GM21390 (cell line): ENCODE data around the gene ALK.

Experiments
- ATAC-seq: cut with Tn5 transposase; IDR thresholded peaks from one replicate; pipeline ENCODE4 v1.9.1; 2021; ENCODE audit not compliant: unreplicated experiment

ALK gene

DNA sequence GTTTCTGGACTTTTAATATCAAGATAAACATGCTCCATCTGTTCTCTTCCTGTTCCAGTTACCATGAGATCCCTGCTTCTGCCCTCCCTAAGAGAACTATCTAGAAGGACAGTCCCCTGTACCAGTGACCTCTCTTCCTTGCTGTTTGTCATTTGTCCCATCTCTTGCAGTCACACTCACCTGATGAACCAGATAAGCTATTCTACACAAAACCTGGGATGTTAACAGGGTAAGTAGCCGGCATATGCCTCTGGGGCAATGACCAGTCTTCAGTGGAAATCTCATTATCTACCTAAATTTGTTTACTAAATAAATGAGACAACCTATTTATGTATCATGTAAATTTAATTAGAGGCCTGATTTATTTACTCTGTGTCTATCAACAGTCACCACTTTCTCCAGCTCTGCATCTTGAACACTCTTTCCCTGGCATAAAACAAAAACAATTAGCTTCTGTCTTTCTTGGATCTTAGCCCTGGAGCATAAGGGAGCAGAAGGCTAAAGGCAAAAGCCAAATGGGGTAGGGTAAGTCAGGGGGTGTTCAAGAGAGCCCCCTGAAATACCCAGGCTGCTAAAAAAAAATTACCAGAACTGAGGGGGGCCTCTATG is 337.7 kb downstream of the ALK start:
- ATAC-seq, result no peak

DNA sequence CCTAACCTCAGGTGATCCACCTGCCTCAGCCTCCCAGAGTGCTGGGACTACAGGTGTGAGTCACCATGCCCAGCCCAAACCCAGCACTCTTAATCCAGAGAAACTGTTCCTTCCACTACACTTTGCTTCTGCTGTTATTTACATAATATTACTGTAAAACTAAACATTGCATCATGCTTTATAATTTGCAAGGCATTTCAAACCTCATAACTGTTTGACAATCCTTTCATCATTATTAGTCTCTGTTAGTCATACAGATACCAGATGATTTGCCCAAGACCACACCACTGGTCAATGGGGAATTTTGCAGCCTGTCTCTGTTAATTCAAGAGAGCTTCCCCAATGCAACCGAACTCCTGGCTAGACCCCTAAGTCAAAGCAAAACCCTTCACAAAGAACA is 338.3 kb downstream of the ALK start:
- ATAC-seq, result no peak

DNA sequence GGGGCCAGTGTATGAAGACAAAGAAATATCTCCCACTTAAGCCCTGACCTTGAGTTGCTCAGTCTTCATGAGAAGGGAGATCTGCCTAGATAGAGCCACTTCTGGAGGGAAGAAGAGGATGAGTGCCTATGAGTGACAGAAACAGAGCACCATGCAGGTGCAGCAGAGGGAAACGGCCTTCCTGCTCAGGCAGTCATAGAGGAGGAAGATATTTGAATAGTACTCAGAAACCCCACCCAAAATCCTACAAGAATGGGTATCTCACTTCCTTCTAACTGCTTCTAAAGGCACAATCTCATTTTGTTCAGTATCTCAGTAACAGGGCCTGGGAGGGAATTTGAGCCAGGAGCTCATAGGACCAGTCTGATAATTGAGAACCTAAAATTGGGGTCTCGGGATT is 339.3 kb downstream of the ALK start:
- ATAC-seq, result no peak

DNA sequence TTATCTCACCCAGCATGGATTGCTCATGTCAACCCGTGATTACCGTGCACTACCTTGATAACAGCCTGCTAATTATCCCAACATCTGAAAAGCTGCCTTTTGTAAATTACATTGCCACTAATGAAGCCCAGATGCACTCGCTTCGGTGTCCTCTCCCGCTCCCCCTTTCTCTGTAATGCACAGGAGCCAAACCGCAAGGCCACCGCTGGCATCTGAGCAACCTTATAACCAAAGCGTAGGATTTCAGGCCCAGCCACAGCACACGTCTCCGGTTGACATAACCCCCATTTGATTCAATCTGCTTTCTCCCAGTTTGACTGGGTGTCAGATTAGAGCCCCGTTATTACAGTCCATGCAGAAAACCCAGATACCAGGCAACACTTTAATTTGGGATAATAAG is 341.2 kb downstream of the ALK start:
- no peak for ATAC-seq

DNA sequence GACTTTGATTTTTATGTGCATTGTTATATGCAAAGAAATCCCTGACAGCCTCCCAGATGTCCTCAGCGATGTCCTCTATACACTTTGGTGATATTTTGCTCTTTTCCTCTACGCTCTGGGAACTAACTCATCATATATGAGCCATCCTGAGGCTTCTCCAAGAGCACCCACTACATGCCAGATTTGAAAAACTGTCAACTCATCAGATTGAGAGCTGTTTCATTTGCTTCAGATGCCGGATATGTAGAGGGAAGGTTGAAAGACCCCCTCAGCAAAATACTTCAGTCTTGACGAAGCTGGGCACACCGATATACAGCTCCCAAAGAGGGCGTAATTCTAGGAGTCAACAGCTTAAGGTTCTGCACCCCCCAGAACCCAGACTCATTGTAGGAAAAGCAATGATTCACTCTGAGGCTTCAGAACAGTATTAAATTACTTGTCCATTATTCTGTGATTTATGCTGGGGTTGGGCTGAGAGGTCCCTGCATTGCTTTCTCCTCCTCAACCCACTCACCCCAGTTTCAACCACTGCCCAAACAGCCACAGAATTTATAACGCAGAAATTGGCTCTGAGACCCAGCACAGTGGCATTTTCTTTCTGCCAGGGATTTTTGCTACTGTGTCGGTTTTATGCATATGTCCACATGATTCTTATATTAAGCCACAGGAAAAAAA is 341.8 kb downstream of the ALK start:
- no peak for ATAC-seq

DNA sequence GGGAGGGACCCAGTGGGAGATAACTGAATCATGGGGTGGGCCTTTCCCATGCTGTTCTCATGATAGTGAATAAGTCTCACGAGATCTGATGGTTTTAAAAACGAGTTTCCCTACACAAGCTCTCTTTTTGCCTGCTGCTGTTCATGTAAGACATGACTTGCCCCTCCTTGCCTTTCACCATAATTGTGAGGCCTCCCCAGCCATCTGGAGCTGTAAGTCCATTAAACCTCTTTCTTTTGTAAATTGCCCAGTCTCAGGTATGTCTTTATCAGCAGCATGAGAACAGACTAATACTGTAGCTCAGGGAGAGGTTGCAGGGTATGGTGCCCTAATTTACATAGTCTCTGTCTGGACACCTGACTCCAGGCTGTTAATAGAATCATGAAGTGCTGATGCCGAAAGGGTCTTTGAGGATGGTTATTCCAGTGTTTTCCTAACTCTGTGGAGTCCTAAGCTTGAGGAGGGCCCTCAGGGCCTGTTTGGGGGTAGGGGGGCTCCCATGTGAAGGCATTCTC is 343.2 kb downstream of the ALK start:
- no peak for ATAC-seq

DNA sequence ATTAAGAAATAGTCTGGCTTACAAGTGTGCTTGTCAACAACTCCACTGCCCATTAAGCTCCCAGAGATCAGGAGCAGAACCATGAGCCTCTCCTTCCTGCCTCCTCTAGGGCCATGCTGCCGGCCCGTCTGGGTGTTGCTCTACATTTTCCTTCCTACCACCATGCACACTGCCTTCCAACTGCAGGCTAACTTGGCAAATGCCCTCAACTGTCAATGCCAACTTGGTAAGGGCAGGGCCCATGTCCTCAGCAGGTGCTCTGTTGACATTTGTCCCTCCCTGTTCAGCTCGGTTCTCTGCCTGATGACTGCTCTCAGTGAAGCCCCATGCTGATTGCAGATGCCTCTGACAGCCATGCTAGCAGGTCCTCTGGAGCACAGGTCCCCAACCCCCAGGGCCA is 345.2 kb downstream of the ALK start:
- ATAC-seq, result no peak

DNA sequence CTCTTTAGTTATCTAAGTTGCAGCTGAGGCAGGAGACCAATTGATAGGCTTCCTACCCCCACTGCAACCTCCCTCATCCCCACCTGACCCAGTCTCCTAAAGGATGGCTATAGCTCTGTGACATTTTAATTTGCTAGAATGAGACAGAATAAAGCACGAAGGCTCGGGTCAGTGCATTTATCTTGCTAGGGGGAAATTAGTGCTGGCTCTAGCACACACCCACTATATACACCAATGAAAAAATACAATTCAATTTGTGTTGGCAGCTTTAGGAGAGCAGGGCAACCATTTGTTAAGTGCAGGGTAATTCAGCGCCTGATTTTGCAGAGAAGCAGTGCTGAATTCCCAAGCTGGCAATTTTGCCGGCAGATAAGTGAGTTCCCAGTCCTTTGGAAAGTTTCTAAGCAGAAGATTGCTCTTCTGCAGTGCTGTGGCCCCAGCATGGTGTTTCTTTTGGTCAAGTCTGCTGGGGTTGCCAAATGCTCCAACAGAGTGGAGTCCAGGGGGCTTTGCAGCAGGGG is 346.0 kb downstream of the ALK start:
- ATAC-seq, result no peak

DNA sequence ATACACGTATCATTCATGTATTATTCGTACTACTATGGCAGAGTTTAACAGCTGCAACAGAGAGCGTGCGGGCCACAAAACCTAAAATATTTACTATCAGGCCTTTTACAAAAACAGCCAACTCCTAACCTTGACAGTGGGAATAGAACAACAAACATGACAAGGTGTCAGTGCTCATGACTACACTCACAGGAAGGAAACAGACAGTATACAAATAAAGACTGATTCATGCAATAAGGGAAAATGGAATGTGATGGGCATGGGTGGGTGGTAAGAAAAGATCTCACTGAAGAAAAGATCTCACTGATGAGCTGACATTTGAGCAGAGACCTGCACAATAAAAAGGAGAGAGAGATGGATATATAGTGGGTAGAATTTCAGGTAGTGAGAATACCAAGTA is 347.8 kb downstream of the ALK start:
- no peak for ATAC-seq

DNA sequence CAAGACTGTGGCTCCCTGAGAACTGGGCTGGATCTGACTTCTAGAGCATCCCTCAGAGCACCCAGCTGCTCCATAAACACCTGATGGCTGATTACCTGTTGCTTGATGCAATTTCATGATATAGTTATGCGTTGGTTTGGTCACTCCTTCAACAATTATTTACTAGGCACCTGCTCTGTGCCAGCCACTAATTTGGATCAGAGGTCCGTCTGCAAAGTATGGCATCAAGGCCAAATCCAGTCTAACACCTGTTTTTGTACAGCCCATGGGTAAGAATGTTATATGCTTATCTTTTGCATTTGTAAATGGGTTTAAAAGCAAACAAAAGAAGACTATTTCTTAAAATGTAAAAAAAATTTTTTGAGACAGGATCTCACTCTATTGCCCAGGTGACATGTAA is 348.2 kb downstream of the ALK start:
- ATAC-seq, result no peak

DNA sequence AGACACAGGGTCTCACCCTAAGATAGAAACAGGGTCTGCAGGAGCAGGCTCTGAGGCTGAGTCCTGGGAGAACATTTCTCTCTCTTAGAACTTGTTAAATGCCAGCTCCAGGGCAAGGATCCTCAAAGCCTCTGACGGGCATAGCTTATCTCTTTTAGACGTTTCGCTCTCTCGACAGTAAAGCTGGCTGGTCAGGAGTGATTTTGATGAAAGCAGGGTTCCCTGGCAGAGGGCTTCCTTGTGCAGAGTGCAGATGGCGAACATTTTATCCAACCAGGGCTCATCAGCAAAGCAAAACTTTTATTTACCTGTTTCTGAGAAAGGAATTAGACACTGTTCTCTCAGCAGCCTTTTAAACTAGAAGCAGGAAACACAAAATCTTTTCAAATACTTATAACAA is 350.8 kb downstream of the ALK start:
- no peak for ATAC-seq

DNA sequence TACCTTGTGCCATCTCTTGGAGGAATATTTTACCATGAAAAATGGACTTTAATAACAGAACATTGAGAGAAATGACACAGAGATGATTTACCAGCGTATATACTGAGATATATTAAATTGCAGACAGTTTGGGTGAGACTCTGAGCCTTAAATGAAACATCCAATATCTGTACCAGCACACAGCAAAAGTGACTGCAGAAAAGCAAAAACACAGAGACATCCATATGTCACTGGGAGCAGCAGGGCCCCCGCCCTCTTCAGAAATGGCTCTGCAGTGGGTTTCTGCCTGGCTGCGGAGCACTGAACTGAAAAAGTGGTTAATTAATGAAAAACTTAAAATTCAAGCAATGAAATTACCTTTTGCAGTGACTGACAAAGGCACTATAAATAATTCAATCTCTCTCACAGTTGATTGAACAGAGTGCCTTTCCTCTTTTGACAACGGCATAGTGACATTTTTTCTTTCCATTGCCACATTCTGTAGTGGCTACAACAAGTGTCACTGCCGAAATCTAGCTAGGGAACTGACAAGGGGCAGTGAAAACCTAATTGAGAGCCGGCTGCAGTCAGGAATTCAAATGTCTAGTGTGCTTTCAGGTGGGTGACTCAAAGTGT is 353.4 kb downstream of the ALK start:
- ATAC-seq, result no peak

DNA sequence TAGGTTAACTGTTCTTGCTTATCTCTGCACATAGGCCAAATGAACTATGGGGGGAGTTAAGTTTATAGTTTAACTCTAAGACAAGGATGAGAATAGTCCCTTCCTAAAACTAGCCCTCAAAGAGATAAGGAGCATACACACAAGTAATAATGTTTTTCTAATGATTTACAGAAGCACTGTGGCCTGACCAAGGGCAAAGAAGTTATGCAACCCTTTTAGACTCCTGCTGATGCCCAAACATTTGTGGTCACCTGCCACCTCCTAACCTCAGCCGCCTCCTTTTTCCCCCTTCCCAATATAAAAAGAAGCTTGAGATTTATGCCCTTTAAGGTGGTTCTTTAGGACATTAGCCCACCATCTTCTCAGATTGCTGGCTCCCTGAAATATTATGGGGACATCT is 357.7 kb downstream of the ALK start:
- ATAC-seq, result no peak

DNA sequence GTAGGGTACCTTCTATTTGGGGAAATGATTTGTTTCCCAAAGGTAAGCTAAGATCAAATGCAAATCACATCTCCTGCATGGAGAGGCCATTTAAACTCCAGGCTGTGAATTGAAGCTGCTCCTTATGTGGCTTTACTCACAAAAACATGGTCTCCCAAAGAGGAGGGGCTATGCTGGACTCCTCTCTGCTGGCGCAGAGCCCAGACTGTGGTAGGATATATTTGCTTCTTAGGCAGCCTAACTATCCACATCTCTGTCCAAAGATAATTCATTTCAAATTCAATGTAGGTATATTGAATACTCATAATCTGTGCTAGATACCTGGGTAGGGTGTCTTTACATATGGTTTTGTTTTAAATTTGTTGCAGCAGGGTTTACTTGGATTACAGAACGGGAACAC is 358.5 kb downstream of the ALK start:
- no peak for ATAC-seq

DNA sequence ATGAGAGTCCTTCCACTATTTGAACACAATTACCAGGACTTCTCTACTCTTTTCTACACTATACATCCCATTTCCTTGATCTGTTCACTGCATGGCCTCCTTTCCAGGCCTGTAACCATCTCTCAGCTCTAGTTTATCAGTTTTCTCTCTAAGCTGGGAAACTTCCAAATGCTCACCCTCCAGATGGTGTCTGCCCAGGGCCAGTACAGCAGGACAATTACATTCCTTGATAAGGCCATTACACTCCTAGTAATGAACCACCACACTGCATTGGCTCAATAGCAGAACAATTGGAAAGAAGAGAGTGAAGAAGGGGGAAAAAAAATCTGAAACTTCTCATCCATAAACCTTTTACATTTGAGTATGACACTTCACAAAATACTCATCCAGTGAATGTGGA is 359.1 kb downstream of the ALK start:
- ATAC-seq, result no peak

DNA sequence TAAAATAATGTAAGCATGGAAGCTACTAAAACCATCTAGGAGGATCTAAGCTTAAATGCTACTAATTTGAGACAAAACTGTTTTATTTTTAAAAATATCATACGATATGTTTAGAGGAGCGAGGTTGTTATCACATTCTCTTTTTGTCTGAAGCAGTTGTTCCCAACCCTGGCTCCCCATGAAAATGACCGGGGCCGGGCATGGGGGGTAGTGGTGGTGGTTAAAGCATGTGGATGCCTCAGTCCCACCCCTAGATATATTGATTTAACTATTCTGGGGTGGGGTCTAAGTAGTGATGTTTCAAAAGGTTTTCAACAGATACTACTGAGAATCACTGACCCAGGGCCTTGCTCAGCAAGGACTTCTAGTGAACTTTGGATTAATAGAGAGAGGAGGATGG is 359.8 kb downstream of the ALK start:
- ATAC-seq, result no peak

DNA sequence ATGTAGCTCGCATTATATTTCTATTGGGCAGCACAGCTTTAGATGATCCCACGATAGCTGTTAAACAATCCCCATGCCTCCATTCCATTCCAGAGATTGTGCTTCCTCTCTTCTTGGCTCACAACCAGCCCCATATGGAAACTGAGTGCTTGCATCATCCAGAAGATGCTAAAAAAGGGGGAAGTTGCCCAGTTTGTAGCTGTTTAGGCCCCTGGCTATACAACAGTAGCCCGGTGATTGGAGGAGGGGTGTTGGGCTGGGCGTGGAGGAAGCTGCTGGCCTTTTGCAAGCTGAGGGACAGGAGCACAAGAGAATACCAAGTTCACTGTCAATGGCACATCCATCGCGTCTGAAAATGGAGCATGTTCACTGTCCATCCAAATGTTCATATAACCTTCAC is 360.2 kb downstream of the ALK start:
- ATAC-seq, result no peak

DNA sequence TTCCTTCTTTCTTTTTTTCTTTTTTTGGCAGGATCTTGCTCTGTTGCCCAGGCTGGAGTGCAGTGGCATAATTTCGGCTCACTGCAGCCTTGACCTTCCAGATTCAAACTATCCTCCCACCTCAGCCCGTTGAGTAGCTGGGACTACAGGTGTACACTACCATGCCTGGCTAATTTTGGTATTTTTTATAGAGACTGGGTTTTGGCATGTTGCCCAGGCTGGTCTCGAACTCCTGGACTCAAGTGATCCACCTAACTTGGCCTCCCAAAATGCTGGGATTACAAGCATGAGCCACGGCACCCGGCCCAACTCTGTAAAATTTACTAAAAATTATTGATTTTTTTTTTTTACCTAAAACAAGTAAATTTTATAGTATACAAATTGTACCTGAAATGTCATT is 360.8 kb downstream of the ALK start:
- no peak for ATAC-seq

DNA sequence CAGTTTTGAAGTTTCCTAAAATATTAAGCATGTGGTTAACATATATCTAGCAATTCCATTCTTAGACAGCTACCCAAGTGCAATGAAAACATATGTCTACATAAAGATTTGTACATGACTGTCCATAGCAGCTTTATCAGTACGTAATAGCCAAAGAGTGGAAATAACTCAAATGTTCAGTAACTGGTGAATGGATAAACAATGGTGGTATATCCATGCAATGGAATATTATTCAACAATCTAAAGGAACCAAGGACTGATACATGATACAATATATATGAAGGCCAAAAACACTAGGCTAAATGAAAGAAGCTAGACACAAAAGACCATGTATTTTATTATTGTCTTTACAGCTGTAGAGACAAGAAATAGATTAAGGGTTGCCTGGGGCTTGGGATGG is 361.4 kb downstream of the ALK start:
- ATAC-seq, result no peak

DNA sequence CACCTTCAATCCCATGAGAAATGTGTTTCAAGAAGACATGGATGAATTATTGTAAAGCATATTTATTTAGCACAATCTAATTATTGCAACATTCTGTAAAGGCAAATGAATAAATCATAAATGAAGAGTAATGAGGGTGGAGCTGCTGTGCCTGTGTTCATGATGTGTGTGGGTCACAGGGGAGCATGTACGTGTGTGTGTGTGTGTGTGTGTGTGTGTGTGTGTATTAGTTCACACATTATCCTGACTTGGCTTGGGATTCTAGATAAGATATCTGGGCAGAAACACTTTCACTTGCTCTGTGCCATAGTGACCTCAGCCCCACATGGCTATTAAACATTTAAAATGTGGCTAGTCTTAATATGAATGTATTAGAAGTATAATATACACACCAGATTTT is 361.8 kb downstream of the ALK start:
- no peak for ATAC-seq

DNA sequence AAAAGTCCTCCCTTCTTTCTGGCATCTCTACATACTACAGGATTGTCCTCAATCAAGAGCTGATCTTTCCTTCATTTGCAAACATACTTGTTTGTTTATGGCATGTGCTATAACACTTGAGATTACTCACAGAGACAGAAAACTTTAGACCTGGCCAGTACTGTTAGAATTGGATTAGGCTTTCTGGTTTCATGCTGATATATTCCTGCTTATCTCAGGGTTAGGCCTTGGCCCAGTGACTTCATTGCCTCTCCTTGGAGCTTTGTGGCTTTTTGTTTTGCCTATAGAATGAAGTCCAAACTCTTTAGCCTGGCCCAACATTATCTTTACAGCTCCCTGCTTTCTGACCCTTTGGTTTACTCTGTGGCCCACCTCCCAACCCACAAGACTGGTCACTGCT is 363.3 kb downstream of the ALK start:
- ATAC-seq, result no peak

DNA sequence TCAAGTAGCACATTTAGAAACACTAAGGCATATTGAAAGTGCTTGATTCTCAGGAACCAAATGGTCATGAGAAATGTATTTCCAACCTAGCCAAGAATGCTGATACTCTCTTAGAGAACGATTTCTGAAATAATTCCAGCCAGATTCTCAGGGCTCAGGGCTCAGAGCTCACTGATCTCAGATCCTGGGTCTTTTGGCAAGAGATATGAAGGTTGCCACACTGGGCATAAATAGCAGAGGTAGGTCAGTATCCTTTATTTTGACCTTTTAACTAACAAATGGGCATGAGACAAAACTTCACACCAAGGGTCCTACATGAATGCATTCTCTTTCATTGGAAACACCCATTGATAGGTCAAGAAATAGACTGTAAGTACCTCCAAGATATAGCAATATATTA is 364.1 kb downstream of the ALK start:
- ATAC-seq, result no peak

DNA sequence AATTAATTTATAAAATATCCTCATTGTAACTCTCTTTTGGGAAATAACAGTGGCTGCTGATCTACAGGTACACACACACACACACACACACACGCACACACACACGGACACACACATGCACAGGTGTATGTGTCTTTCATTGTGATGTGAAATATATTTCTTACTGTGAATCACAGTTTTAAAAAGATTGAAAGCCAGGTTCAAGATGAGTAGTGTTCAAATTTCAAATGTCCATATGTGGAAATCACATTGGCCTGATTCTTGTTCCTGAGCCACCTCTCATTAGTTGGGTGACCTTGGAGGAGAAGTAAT is 372.4 kb downstream of the ALK start:
- no peak for ATAC-seq
